Liver (tissue), 3 donors: ENCODE results near the gene PCDHA5.

Experiments used
- CTCF ChIP-seq: fragments of 150-350 bp; IDR thresholded peaks from 2 replicates; pipeline ENCODE4 v1.5.1; 2017; ENCODE audit warnings: improper control_type of control experiment, low read depth, low read length; ENCODE audit not compliant: missing input control
- MAX ChIP-seq: IDR thresholded peaks from 2 replicates; pipeline ENCODE4 v1.6.1; 2016; ENCODE audit warnings: antibody characterized with exemption
- RAD21 ChIP-seq, 2 donors: IDR thresholded peaks; 2 replicates each; pipeline ENCODE4 v1.6.1; 2016; ENCODE audit warnings: antibody characterized with exemption in 2 of 2, mild to moderate bottlenecking in 2 of 2
- YY1 ChIP-seq: IDR thresholded peaks from 2 replicates; pipeline ENCODE4 v1.6.1; 2016; ENCODE audit warnings: antibody characterized with exemption, mild to moderate bottlenecking
- donor health status: healthy.
- donor health status: healthy.

DNA sequence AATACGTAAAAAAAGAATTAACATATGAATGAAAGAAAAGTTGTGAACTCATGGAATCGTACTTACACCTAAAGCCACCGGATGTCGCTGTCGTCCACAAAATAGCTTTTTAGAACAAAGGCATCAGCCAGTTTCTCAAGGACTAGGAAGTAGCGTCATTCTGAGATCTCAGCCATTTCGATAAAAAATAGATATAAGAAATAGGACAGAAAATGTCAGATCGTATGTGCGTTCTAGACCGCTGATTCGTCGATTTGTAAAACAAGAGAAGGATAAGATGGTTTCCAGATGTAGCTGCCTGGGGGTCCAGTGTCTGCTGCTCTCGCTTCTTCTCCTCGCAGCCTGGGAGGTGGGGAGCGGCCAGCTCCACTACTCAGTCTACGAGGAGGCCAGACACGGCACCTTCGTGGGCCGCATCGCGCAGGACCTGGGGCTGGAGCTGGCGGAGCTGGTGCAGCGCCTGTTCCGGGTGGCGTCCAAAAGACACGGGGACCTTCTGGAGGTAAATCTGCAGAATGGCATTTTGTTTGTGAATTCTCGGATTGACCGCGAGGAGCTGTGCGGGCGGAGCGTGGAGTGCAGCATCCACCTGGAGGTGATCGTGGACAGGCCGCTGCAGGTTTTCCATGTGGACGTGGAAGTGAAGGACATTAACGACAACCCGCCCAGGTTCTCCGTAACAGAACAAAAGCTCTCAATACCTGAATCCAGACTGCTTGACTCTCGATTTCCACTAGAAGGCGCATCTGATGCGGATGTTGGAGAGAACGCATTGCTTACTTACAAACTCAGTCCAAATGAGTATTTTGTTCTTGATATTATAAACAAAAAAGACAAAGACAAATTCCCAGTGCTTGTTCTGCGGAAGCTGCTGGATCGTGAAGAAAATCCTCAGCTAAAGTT is 34.6 kb downstream of the PCDHA5 start, which contains the start of gene PCDHA10:
- TF ChIP-seq CTCF (no peak), MAX (no peak), YY1 (no peak), RAD21 (IDR thresholded peaks at IDR 0.05) (no peak)
